ENCODE measurements around the gene KRT9.
"Not testable (repeated sequence)": the region's sequence is repeated elsewhere in the genome, so short reads cannot be mapped to it uniquely, and the experiment has no call there.

DNA sequence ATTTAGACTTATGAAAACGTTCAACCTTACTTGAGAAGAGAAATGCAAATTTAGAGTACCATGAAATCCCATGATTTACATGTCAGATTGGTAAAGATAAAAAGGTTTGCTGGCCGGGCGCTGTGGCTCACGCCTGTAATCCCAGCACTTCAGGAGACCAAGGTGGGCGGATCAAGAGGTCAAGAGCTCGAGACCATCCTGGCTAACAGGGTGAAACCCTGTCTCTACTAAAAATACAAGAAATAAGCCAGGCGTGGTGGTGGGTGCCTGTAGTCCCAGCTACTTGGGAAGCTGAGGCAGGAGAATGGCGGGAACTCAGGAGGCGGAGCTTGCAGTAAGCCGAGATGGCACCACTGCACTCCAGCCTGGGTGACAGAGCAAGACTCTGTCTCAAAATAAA is 29.1 kb downstream of the KRT9 start:
- TF ChIP-seq POLR2A (IDR thresholded peaks at IDR 0.05), result not testable (repeated sequence)
- TF ChIP-seq, protein P1, sequence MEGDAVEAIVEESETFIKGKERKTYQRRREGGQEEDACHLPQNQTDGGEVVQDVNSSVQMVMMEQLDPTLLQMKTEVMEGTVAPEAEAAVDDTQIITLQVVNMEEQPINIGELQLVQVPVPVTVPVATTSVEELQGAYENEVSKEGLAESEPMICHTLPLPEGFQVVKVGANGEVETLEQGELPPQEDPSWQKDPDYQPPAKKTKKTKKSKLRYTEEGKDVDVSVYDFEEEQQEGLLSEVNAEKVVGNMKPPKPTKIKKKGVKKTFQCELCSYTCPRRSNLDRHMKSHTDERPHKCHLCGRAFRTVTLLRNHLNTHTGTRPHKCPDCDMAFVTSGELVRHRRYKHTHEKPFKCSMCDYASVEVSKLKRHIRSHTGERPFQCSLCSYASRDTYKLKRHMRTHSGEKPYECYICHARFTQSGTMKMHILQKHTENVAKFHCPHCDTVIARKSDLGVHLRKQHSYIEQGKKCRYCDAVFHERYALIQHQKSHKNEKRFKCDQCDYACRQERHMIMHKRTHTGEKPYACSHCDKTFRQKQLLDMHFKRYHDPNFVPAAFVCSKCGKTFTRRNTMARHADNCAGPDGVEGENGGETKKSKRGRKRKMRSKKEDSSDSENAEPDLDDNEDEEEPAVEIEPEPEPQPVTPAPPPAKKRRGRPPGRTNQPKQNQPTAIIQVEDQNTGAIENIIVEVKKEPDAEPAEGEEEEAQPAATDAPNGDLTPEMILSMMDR (IDR thresholded peaks at IDR 0.05), result not testable (repeated sequence)

Data from uterus (tissue), 2 donors.